Esophagus squamous epithelium (tissue), 5 donors: ENCODE data around the gene PLK1. TPM values are rescaled to one million over a fixed set of nuclear protein-coding genes. Genes with fewer than 3 reads are reported as not detected.

Source experiments
- DNase-seq: peaks from one replicate; lab custom pipeline; 2025; lab: John Stamatoyannopoulos, UW
- H3K27ac ChIP-seq, 4 donors: fragments of 200-600 bp; sonication (generic); one replicate each; pipeline ENCODE4 v1.5.1; 2016 to 2019; ENCODE audit warnings: mild to moderate bottlenecking in 1 of 4
- H3K27me3 ChIP-seq, 4 donors: fragments of 200-600 bp; sonication (generic); 1 replicate in 3 of 4; 2 replicates in 1 of 4; pipeline versions ENCODE4 v1.5.1 to v1.6.0; 2017 to 2021; ENCODE audit warnings: antibody characterized with exemption in 1 of 4
- H3K36me3 ChIP-seq, 3 donors: fragments of 200-600 bp; sonication (generic); one replicate each; pipeline ENCODE4 v1.5.1; 2016 to 2019
- H3K4me1 ChIP-seq, 3 donors: fragments of 200-600 bp; sonication (generic); one replicate each; pipeline ENCODE4 v1.5.1; 2017 to 2019
- H3K4me3 ChIP-seq, 4 donors: fragments of 200-600 bp; sonication (generic); 1 replicate in 3 of 4; 2 replicates in 1 of 4; pipeline ENCODE4 v1.5.1; 2016 to 2019; ENCODE audit warnings: mild to moderate bottlenecking in 2 of 4, moderate library complexity in 1 of 4
- H3K9me3 ChIP-seq, 3 donors: fragments of 200-600 bp; sonication (generic); one replicate each; pipeline ENCODE4 v1.5.1; 2016 to 2019
- CTCF ChIP-seq, 6 experiments: fragments of 450-650 bp in 4 of 6; fragments of 200-600 bp in 2 of 6; sonication (generic) in 2 of 6; IDR thresholded peaks; one replicate each; pipeline ENCODE4 v1.5.1; 2016 to 2019; ENCODE audit warnings: antibody characterized with exemption in 6 of 6, mild to moderate bottlenecking in 4 of 6, moderate library complexity in 4 of 6
- POLR2A ChIP-seq, 4 donors: fragments of 450-650 bp; IDR thresholded peaks; one replicate each; pipeline ENCODE4 v1.6.1; 2017; ENCODE audit warnings: antibody characterized with exemption in 4 of 4, mild to moderate bottlenecking in 4 of 4, moderate library complexity in 3 of 4
- WGBS, 2 donors: methylation state at CpG; one replicate each; pipeline ENCODE4 v1.1.5; 2018; 5-methylcytosine and 5-hydroxymethylcytosine counted together
- intact Hi-C: fragments of 100-400 bp; cut with DNase I; formaldehyde crosslinking; loops from one replicate; pipeline ENCODE4 v1.15.0; 2022
- total RNA-seq, 4 donors: library from RNA; depleted of rRNA; stranded (reverse); fragments of >200 nt; gene quantifications; one replicate each; pipeline ENCODE4 v1.1.0, GENCODE V29; 2016
- donor health status: DM: yes; HTN: yes; CAD: no.

Gene PLK1
- total RNA-seq, 4 donors from 2014 or later: 13.0 to 45.3 (median 17.7) TPM

DNA sequence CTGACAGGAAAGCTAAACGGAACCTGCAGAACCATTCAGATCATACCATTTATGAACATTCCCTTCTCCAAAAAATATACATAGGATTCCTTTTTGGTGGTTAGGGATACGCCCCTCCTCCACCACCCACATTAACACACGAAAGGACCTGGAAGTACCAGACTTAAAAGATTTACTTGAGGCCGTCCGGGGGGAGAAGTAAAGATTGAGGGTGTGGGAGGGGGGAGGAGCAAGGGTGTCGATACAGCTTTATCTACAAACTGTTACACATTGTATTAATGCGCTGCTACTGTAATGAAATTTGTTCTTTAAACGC lies 38.1 kb upstream of the PLK1 start:
- H3K36me3 ChIP-seq: peaks cover 6 to 59% (median 10%) of the 10 kb centered on the region in 3 donors
- peak overlapping the region; percentile 67 to 98 (median 88) for H3K4me3 ChIP-seq
- intact Hi-C loops: no loop called here
- peaks cover 14 to 34% (median 18%) of the 10 kb centered on the region in 3 donors for H3K4me1 ChIP-seq
- no peak for DNase-seq
- 0 to 3% methylated on average over 8 of the region's 8 CpGs for WGBS, 2 donors
- H3K27ac ChIP-seq: peak overlapping the region; percentile 87 to 94 (median 91)
- TF ChIP-seq CTCF (IDR thresholded peaks at IDR 0.05) (no peak), POLR2A (IDR thresholded peaks at IDR 0.05) (no peak)
- H3K27me3 ChIP-seq: no peaks in the 10 kb centered on the region
- no peaks in the 10 kb centered on the region for H3K9me3 ChIP-seq

GRCh38 chr16:23640931-23641765 lies 37.5 kb upstream of the PLK1 start, which contains the start of the genes DCTN5 and PALB2:
TSS of gene DCTN5 (plus strand) at chr16:23641466. CDS start at chr16:23641543, 77 bp downstream.
TSS of gene PALB2 (minus strand) at chr16:23641310. CDS start at chr16:23641157, 153 bp downstream.
- H3K27me3 ChIP-seq: no peaks in the 10 kb centered on the region
- intact Hi-C loops: no loop called here
- WGBS, 2 donors: 0% methylated on average over 23 to 25 of the region's 64 CpGs
- H3K27ac ChIP-seq: peak within 1 kb of the TSS; percentile 87 to 94 (median 91)
- peak within 1 kb of the TSS; percentile 67 to 98 (median 88) for H3K4me3 ChIP-seq
- DNase-seq: peak; percentile 60
- peaks cover 6 to 59% (median 7%) of the 10 kb centered on the region in 3 donors for H3K36me3 ChIP-seq
- H3K4me1 ChIP-seq: peaks cover 14 to 34% (median 18%) of the 10 kb centered on the region in 3 donors
- no peaks in the 10 kb centered on the region for H3K9me3 ChIP-seq
- TF ChIP-seq CTCF (IDR thresholded peaks at IDR 0.05) (peak in 1 of 6 experiments; percentile 47), POLR2A (IDR thresholded peaks at IDR 0.05) (peak in 3 of 4 donors; percentile 37 to 45 (median 44))

DNA sequence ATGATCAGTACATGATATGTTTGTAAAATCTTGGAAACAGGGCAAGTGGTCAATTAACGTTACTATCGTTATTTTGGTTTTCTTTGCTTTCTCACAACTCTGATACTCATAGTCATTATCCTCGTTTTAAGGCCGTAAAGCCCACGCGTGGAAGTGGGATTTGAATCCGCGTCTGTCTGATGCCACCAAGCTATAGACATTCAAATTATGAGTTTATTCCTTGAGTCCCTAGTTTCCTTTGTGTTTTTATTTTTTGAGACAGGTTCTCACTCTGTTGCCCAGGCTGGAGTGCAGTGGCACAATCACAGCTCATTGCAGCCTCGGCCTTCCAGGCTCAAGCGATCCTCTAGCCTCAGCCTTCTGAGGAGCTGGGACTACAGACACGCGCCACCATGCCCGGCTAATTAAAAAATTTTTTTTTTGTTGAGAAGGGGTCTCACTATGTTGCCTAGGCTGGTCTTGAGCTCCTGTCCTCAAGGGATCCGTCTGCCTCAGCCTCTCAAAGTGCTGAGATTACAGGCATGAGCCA lies 36.4 kb upstream of the PLK1 start:
- Histone ChIP-seq H3K27me3 (no peaks in the 10 kb centered on the region), H3K36me3 (peaks cover 6 to 59% (median 7%) of the 10 kb centered on the region in 3 donors), H3K9me3 (no peaks in the 10 kb centered on the region), H3K4me1 (peaks cover 14 to 34% (median 18%) of the 10 kb centered on the region in 3 donors), H3K4me3 (peak overlapping the region; percentile 67 to 98 (median 88)), H3K27ac (peak overlapping the region in 3 of 4 donors; percentile 87 to 94 (median 92))
- WGBS, 2 donors: 72 to 77% methylated on average over 13 to 14 of the region's 14 CpGs
- no peak for TF ChIP-seq POLR2A (IDR thresholded peaks at IDR 0.05)
- TF ChIP-seq CTCF (IDR thresholded peaks at IDR 0.05): no peak
- intact Hi-C loops: no loop called here
- no peak for DNase-seq

- DNase-seq: no peak
- WGBS, 2 donors: 82 to 83% methylated on average over 4 of the region's 4 CpGs
- peaks cover 0 to 93% (median 0%) of the 10 kb centered on the region in 3 donors for H3K36me3 ChIP-seq
- no peaks in the 10 kb centered on the region for H3K4me1 ChIP-seq
- H3K27ac ChIP-seq: no peak overlapping the region
- H3K27me3 ChIP-seq: no peaks in the 10 kb centered on the region
- no peak for TF ChIP-seq CTCF (IDR thresholded peaks at IDR 0.05)
- no peak for TF ChIP-seq POLR2A (IDR thresholded peaks at IDR 0.05)
- H3K9me3 ChIP-seq: no peaks in the 10 kb centered on the region
- intact Hi-C loops: no loop called here
- no peak overlapping the region for H3K4me3 ChIP-seq
Measured at GRCh38 chr16:23650674-23651416, 27.8 kb upstream of the PLK1 start.
